ENCODE data around the gene FADS6. TPM values are rescaled to one million over a fixed set of nuclear protein-coding genes. Genes with fewer than 3 reads are reported as not detected.

FADS6 gene
- total RNA-seq, 1 experiment from 2014 or later = 1.2 TPM

GRCh38 chr17:74921026-74921681, 27.7 kb upstream of the FADS6 start:
- no peaks in the 10 kb centered on the region for H3K79me2 ChIP-seq (ENCODE audit: insufficient read depth, low read length)
- H3K18ac ChIP-seq (ENCODE audit: insufficient read length, low read depth, low read length) = no peak overlapping the region
- H3K4me1 Mint-ChIP-seq = peaks cover 16 to 40% of the 10 kb centered on the region in 2 experiments
- peaks cover 5% of the 10 kb centered on the region for H3K23me2 ChIP-seq (ENCODE audit: insufficient read length, low read depth, low read length, poor library complexity, severe bottlenecking)
- H3K56ac ChIP-seq (ENCODE audit: insufficient read length, low read depth, low read length) = no peak overlapping the region
- H3K4me3 Mint-ChIP-seq = peak overlapping the region in 1 of 2 experiments; percentile 50; a peak in 1 of 5 replicates
- peaks cover 61% of the 10 kb centered on the region for H3K27me3 Mint-ChIP-seq (ENCODE audit: low read depth)
- no peaks in the 10 kb centered on the region; a peak in 1 of 7 replicates for H3K36me3 Mint-ChIP-seq (ENCODE audit: insufficient read depth in 1 of 3, low read depth in 3 of 3)
- no peak overlapping the region for H2AFZ ChIP-seq (ENCODE audit: low read length)
- H4K8ac ChIP-seq (replicated peaks; ENCODE audit: insufficient read length, low read depth, low read length) = no peak overlapping the region
- no peak overlapping the region for H2BK12ac ChIP-seq (ENCODE audit: insufficient read length, low read depth, low read length)
- no peak overlapping the region for H3K27ac ChIP-seq (ENCODE audit: insufficient read length, low read depth, low read length)
- no peak overlapping the region for H2BK120ac ChIP-seq (ENCODE audit: low read depth, low read length, poor library complexity, severe bottlenecking)
- no peak overlapping the region for H3K4me2 ChIP-seq (ENCODE audit: insufficient read depth, insufficient read length, low read length)
- peak; percentile 55 for DNase-seq
- no peaks in the 10 kb centered on the region for H3K79me1 ChIP-seq (ENCODE audit: insufficient read depth, low read depth, low read length, poor library complexity, severe bottlenecking)
- H3K27ac Mint-ChIP-seq = no peak overlapping the region
- no peak overlapping the region for H4K5ac ChIP-seq (ENCODE audit: insufficient read length, low read depth, low read length)
- H3K27me3 ChIP-seq (ENCODE audit: insufficient read depth, low read length) = peaks cover 37% of the 10 kb centered on the region
- H3K9ac ChIP-seq (ENCODE audit: extremely low read depth, insufficient read length, low read length) = no peak overlapping the region
- H2BK15ac ChIP-seq (ENCODE audit: low read depth, low read length) = no peak overlapping the region
- H3T11ph ChIP-seq (ENCODE audit: low read length) = no peak overlapping the region
- no peak overlapping the region for H3K4ac ChIP-seq (ENCODE audit: low read depth, low read length)
- no peaks in the 10 kb centered on the region for H3K4me1 ChIP-seq (ENCODE audit: insufficient read depth, low read length)
- no peak for TF ChIP-seq CTCF (conservative IDR thresholded peaks at IDR 0.05)
- no peak overlapping the region; the same call in 1 of the 2 replicates for H3K14ac ChIP-seq (ENCODE audit: insufficient read depth, low read length)
- no CpG with 5 or more reads among the region's 19 CpGs for WGBS (ENCODE audit: extremely low coverage, insufficient read length, low lambda C conversion rate)
- H4K91ac ChIP-seq (ENCODE audit: insufficient read length, low read depth, low read length) = no peak overlapping the region
- H3K9me3 Mint-ChIP-seq = peaks cover 0 to 5% of the 10 kb centered on the region in 2 experiments; a peak in 1 of 5 replicates
- H2BK20ac ChIP-seq (ENCODE audit: low read depth, low read length, poor library complexity, severe bottlenecking) = no peak overlapping the region
- H4K20me1 ChIP-seq (ENCODE audit: control insufficient read depth, insufficient read depth, insufficient read length) = no peaks in the 10 kb centered on the region
- H2AK5ac ChIP-seq (ENCODE audit: insufficient read length, low read length) = no peak overlapping the region
- no peak overlapping the region for H3K23ac ChIP-seq (ENCODE audit: insufficient read length, low read depth, low read length)
- no peaks in the 10 kb centered on the region for H3K9me3 ChIP-seq (ENCODE audit: control insufficient read depth, low read depth, low read length)
- no peak overlapping the region for H2BK5ac ChIP-seq (ENCODE audit: insufficient read length, low read length)
